NCI-H1436 treated with DMSO at 0.1 percent for 48 hours (cell line): ENCODE results near the gene TBX2.
"Not testable (repeated sequence)": the region's sequence is repeated elsewhere in the genome, so short reads cannot be mapped to it uniquely, and the experiment has no call there.

Source experiments
- DNase-seq: peaks from one replicate; lab custom pipeline; 2025; lab: John Stamatoyannopoulos, UW

TBX2 gene

GRCh38 chr17:61431594-61432311 is 32.1 kb downstream of the TBX2 start:
- DNase-seq: no peak

- DNase-seq: no peak
Observed at GRCh38 chr17:61436273-61436672, 36.6 kb downstream of the TBX2 start.

- no peak for DNase-seq
Observed at GRCh38 chr17:61436995-61437704, 37.5 kb downstream of the TBX2 start.

- no peak for DNase-seq
Observed at GRCh38 chr17:61440697-61441096, 41.1 kb downstream of the TBX2 start.

GRCh38 chr17:61441507-61441906 is 41.9 kb downstream of the TBX2 start:
- DNase-seq: not testable (repeated sequence)

GRCh38 chr17:61442136-61442775 is 42.6 kb downstream of the TBX2 start:
- no peak for DNase-seq

GRCh38 chr17:61442878-61443474 is 43.3 kb downstream of the TBX2 start:
- no peak for DNase-seq

GRCh38 chr17:61443475-61443882 is 43.8 kb downstream of the TBX2 start:
- no peak for DNase-seq

- DNase-seq: no peak
Observed at GRCh38 chr17:61444075-61444474, 44.4 kb downstream of the TBX2 start.

- DNase-seq: no peak
Observed at GRCh38 chr17:61444831-61445230, 45.2 kb downstream of the TBX2 start.

- no peak for DNase-seq
Observed at GRCh38 chr17:61447358-61447757, 47.7 kb downstream of the TBX2 start.

GRCh38 chr17:61448042-61448441 is 48.4 kb downstream of the TBX2 start:
- DNase-seq: no peak

- DNase-seq: not testable (repeated sequence)
Observed at GRCh38 chr17:61449140-61449539, 49.5 kb downstream of the TBX2 start.

- DNase-seq: no peak
Observed at GRCh38 chr17:61449707-61450640, 50.3 kb downstream of the TBX2 start.

- DNase-seq: no peak
Observed at GRCh38 chr17:61450641-61451537, 51.2 kb downstream of the TBX2 start.

GRCh38 chr17:61451538-61452300 is 52.1 kb downstream of the TBX2 start:
- DNase-seq: no peak

GRCh38 chr17:61452301-61453290 is 53.0 kb downstream of the TBX2 start, which contains the start of gene TBX4:
Gene TBX4 (plus strand): TSS chr17:61452422. CDS start chr17:61456491, 4,069 bp downstream.
- DNase-seq: no peak
